Measurements from ENCODE around the gene MCRIP2.

DNA sequence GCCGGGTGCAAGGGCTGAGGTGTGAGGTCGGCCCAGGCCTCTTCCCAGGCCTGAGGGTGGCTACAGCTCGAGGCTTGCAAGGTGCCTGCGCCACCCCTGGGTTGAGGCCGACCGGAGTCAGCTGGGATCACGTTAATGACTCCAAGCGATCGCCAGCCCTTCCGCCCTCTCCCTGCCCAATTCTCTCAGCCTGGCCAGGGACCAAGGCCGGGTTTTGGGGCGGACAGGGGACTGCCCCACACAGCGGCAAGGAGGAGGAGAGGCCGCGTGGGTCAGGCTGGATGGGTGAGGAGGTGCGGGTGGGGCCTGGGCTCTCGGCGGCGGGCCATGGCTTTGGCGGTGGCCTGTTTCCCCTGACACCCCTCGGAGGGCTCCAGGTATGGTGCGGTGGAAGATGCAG, 51.7 kb downstream of the MCRIP2 start:
- TF ChIP-seq, protein P1, sequence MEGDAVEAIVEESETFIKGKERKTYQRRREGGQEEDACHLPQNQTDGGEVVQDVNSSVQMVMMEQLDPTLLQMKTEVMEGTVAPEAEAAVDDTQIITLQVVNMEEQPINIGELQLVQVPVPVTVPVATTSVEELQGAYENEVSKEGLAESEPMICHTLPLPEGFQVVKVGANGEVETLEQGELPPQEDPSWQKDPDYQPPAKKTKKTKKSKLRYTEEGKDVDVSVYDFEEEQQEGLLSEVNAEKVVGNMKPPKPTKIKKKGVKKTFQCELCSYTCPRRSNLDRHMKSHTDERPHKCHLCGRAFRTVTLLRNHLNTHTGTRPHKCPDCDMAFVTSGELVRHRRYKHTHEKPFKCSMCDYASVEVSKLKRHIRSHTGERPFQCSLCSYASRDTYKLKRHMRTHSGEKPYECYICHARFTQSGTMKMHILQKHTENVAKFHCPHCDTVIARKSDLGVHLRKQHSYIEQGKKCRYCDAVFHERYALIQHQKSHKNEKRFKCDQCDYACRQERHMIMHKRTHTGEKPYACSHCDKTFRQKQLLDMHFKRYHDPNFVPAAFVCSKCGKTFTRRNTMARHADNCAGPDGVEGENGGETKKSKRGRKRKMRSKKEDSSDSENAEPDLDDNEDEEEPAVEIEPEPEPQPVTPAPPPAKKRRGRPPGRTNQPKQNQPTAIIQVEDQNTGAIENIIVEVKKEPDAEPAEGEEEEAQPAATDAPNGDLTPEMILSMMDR (IDR thresholded peaks at IDR 0.05) = no peak
- TF ChIP-seq ZFP36 (IDR thresholded peaks at IDR 0.05; ENCODE audit: borderline replicate concordance, partially characterized antibody) (no peak), MAFK (IDR thresholded peaks at IDR 0.05; ENCODE audit: partially characterized antibody) (no peak), EP300 (IDR thresholded peaks at IDR 0.05) (no peak), POLR2A (IDR thresholded peaks at IDR 0.05; ENCODE audit: low read length) (no peak), NFE2L2 (conservative IDR thresholded peaks at IDR 0.05; ENCODE audit: low read length) (no peak), MAX (IDR thresholded peaks at IDR 0.05) (no peak), CEBPB (IDR thresholded peaks at IDR 0.05) (no peak), BHLHE40 (IDR thresholded peaks at IDR 0.05; ENCODE audit: low read depth, low read length) (no peak)
